IMR-90 (cell line): ENCODE measurements around the gene CTDP1. TPM values are rescaled to one million over a fixed set of nuclear protein-coding genes. Genes with fewer than 3 reads are reported as not detected.

Experiments
- ATAC-seq: fragments of 200-7000 bp; cut with Tn5 transposase; 2 replicates; pipeline ENCODE4 v1.9.1; 2020; ENCODE audit warnings: low read depth, mild to moderate bottlenecking, moderate library complexity
- BruUV-seq: library from RNA; stranded (reverse); fragments of 400-500 nt; replicated peaks from 2 replicates; lab custom pipeline; 2021; lab: Mats Ljungman, UMichigan
- CTCF ChIA-PET: fragments of 300-600 bp; formaldehyde crosslinking; extraction: SDS; loops from one replicate; lab custom pipeline; 2021; ENCODE audit warnings: antibody characterized with exemption; lab: Yijun Ruan, JAX
- POLR2A ChIA-PET: fragments of 300-600 bp; sonication (Branson Sonifier 250); formaldehyde crosslinking; loops from one replicate; lab custom pipeline; 2022; ENCODE audit warnings: antibody characterized with exemption; ENCODE audit not compliant: unreplicated experiment; lab: Charles Lee
- DNase-seq: peaks from one replicate; pipeline ENCODE4 v3.0.0; 2013
- H2AFZ ChIP-seq: replicated peaks from 2 replicates; pipeline ENCODE3; 2013; ENCODE audit warnings: low read length, mild to moderate bottlenecking; ENCODE audit not compliant: poor library complexity
- H2AK5ac ChIP-seq: 2 replicates; pipeline ENCODE4 v1.6.1; 2013; ENCODE audit warnings: low read depth, low read length, inconsistent platforms
- H2AK9ac ChIP-seq: replicated peaks from 2 replicates; pipeline ENCODE3; 2013; ENCODE audit warnings: mild to moderate bottlenecking, low read depth, low read length, moderate library complexity; ENCODE audit not compliant: poor library complexity
- H2BK120ac ChIP-seq: 2 replicates; pipeline ENCODE4 v1.6.1; 2013; ENCODE audit warnings: low read depth, low read length, inconsistent platforms
- H2BK15ac ChIP-seq: 3 replicates; pipeline ENCODE4 v1.6.1; 2013; ENCODE audit warnings: low read depth, low read length, inconsistent platforms
- H2BK20ac ChIP-seq: 2 replicates; pipeline ENCODE4 v1.6.1; 2013; ENCODE audit warnings: low read depth, mild to moderate bottlenecking, inconsistent platforms, low read length, moderate library complexity
- H2BK5ac ChIP-seq: 2 replicates; pipeline ENCODE4 v1.6.1; 2013; ENCODE audit warnings: mild to moderate bottlenecking, low read depth, low read length, inconsistent platforms; ENCODE audit not compliant: poor library complexity, severe bottlenecking
- H3K14ac ChIP-seq: replicated peaks from 2 replicates; pipeline ENCODE4 v1.6.1; 2013; ENCODE audit warnings: low read depth, low read length, inconsistent platforms
- H3K18ac ChIP-seq: 2 replicates; pipeline ENCODE4 v1.6.1; 2013; ENCODE audit warnings: low read depth, low read length, control low read depth
- H3K23ac ChIP-seq: 2 replicates; pipeline ENCODE4 v1.6.1; 2013; ENCODE audit warnings: low read depth, low read length, inconsistent platforms
- H3K27ac ChIP-seq: 2 replicates; pipeline ENCODE4 v1.5.1; 2013; ENCODE audit warnings: mild to moderate bottlenecking, control low read depth, low read length; ENCODE audit not compliant: insufficient read depth
- H3K27me3 ChIP-seq: 2 replicates; pipeline ENCODE4 v1.6.1; 2013; ENCODE audit warnings: low read length; ENCODE audit not compliant: control insufficient read depth, insufficient read depth
- H3K36me3 ChIP-seq: 2 replicates; pipeline ENCODE4 v1.6.1; 2013; ENCODE audit warnings: low read length, mixed read lengths; ENCODE audit not compliant: control insufficient read depth, insufficient read depth
- H3K4ac ChIP-seq: 2 replicates; pipeline ENCODE4 v1.6.1; 2013; ENCODE audit warnings: low read depth, low read length, inconsistent platforms
- H3K4me1 ChIP-seq: 2 replicates; pipeline ENCODE4 v1.6.1; 2013; ENCODE audit warnings: low read length, mixed read lengths; ENCODE audit not compliant: control insufficient read depth, insufficient read depth
- H3K4me2 ChIP-seq: 2 replicates; pipeline ENCODE4 v1.6.1; 2013; ENCODE audit warnings: low read depth, mild to moderate bottlenecking, control low read depth, low read length, moderate library complexity
- H3K4me3 ChIP-seq: 2 replicates; pipeline ENCODE4 v1.5.1; 2013; ENCODE audit warnings: low read depth, mild to moderate bottlenecking, control low read depth, low read length, moderate library complexity; ENCODE audit not compliant: insufficient read depth
- H3K56ac ChIP-seq: 2 replicates; pipeline ENCODE4 v1.6.1; 2013; ENCODE audit warnings: low read length, inconsistent platforms; ENCODE audit not compliant: insufficient read depth; ENCODE audit errors: extremely low read depth
- H3K79me1 ChIP-seq, 2 experiments: 2 replicates each; pipeline ENCODE4 v1.6.1; 2013; ENCODE audit warnings: low read length in 2 of 2, inconsistent platforms in 1 of 2, low read depth in 1 of 2
- H3K9ac ChIP-seq: 2 replicates; pipeline ENCODE4 v1.6.1; 2013; ENCODE audit warnings: low read depth, low read length, control low read depth
- H3K9me1 ChIP-seq: 2 replicates; pipeline ENCODE4 v1.6.1; 2013; ENCODE audit warnings: low read length, inconsistent platforms; ENCODE audit not compliant: insufficient read depth
- H3K9me3 ChIP-seq: 2 replicates; pipeline ENCODE4 v1.6.1; 2013; ENCODE audit warnings: low read length; ENCODE audit not compliant: control insufficient read depth, insufficient read depth
- H4K20me1 ChIP-seq: 2 replicates; pipeline ENCODE4 v1.6.1; 2013; ENCODE audit warnings: low read length, inconsistent platforms; ENCODE audit not compliant: insufficient read depth
- H4K5ac ChIP-seq: 2 replicates; pipeline ENCODE4 v1.6.1; 2013; ENCODE audit warnings: mild to moderate bottlenecking, low read depth, low read length, control low read depth
- H4K8ac ChIP-seq, 2 experiments: 2 replicates each; pipeline ENCODE4 v1.6.1; 2013; ENCODE audit warnings: low read depth in 2 of 2, low read length in 2 of 2, control low read depth in 1 of 2, inconsistent platforms in 1 of 2
- H4K91ac ChIP-seq: 2 replicates; pipeline ENCODE4 v1.6.1; 2013; ENCODE audit warnings: low read depth, low read length, inconsistent platforms; ENCODE audit not compliant: insufficient read depth
- MAFK ChIP-seq: IDR thresholded peaks from 2 replicates; pipeline ENCODE4 v1.6.1; 2012; ENCODE audit warnings: low read depth, low read length, improper control_type of control experiment
- RAD21 ChIP-seq: IDR thresholded peaks from 2 replicates; pipeline ENCODE4 v1.6.1; 2012; ENCODE audit warnings: low read length, improper control_type of control experiment
- RCOR1 ChIP-seq: IDR thresholded peaks from 2 replicates; pipeline ENCODE4 v1.6.1; 2012; ENCODE audit warnings: mild to moderate bottlenecking, low read length, improper control_type of control experiment; ENCODE audit not compliant: insufficient replicate concordance
- SMC3 ChIP-seq: fragments of 150-350 bp; IDR thresholded peaks from 2 replicates; pipeline ENCODE4 v1.6.1; 2016; ENCODE audit warnings: low read depth, mild to moderate bottlenecking, antibody characterized with exemption, low read length, moderate library complexity
- USF2 ChIP-seq: fragments of 150-350 bp; IDR thresholded peaks from 2 replicates; pipeline ENCODE4 v1.6.1; 2017; ENCODE audit warnings: mild to moderate bottlenecking, antibody characterized with exemption, low read length, low read depth
- WGBS, 2 experiments: methylation state at CpG; one replicate each; pipeline versions ENCODE4 v1.1.5 to v1.1.7; 2013; ENCODE audit warnings: missing lambda C conversion rate in 2 of 2; ENCODE audit not compliant: insufficient read length in 1 of 2; ENCODE audit errors: extremely low coverage in 2 of 2; 5-methylcytosine and 5-hydroxymethylcytosine counted together
- dilution Hi-C: fragments of 300-500 bp; cut with HindIII; formaldehyde crosslinking; loops from one replicate; pipeline ENCODE4 v1.14.3; 2018; ENCODE audit warnings: low sequenced_read_pairs; ENCODE audit not compliant: unreplicated experiment
- in situ Hi-C: fragments of 300-500 bp; cut with MboI; formaldehyde crosslinking; loops from 3 replicates; pipeline ENCODE4 v1.14.3; 2019; ENCODE audit warnings: low sequenced_read_pairs, inconsistent platforms, mixed read lengths
- intact Hi-C: fragments of 100-400 bp; cut with micrococcal nuclease; formaldehyde crosslinking; loops from 2 replicates; pipeline ENCODE4 v1.10.0; 2022
- polyA plus RNA-seq, 3 experiments: library from polyadenylated mRNA; depleted of rRNA; stranded (reverse); fragments of >200 nt; gene quantifications; 2 replicates each; pipeline ENCODE4 v1.2.3, GENCODE V29; 2012; ENCODE audit warnings: low replicate concordance in 1 of 3
- total RNA-seq: library from RNA; depleted of rRNA; stranded (reverse); fragments of >200 nt; gene quantifications from 2 replicates; pipeline ENCODE4 v1.2.3, GENCODE V29; 2012

CTDP1 gene
- total and polyA plus RNA-seq, 2 of the 4 experiments (the other 2 are of a cell fraction): 13.4 to 17.6 TPM

DNA sequence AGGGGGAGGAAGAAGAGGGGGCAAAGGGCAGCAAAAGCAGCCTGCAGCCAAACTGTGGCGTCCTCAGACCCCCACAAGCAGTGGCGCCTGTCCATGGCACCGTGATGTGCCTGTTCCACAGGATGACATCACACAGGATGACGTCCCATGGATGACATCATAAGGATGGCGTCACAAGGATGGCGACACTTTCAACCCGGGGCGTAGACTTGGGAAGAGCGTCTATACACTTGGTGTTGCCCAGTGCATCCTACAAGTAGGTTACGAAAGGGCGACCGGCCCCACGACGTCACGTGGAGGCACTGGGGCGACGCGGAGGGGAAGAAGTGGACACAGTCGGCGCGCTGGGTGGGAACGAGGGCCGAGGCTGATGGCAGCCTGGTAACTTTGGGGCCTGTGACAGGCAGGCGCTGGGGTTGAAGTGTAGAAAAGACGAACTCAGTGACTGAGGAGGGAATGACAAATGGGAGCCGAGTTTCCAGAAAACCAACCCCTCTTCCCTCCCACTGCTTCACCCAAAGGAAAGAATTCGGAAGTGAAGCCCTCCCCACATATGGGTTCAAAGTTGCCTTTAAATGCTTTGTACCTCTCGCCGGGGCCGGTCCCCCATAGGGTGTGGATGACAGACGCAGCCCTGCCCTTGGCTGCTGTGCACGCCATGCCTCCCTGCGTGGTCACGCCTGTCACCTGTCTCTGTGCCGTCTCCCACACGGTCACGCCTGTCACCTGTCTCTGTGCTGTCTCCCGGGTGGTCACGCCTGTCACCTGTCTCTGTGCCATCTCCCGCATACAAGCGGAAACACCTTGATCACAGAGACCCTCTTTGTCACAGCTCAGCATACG lies 104.7 kb downstream of the CTDP1 start (continued):
- TF ChIP-seq MAFK: no peak

GRCh38 chr18:79784965-79785770 lies 105.6 kb downstream of the CTDP1 start:
- Histone ChIP-seq H4K91ac (no peak overlapping the region), H3K27ac (no peak overlapping the region), H3K9ac (no peak overlapping the region), H2BK120ac (no peak overlapping the region), H2AK9ac (no peak overlapping the region), H3K4me1 (peaks cover 6% of the 10 kb centered on the region; the same call in 1 of the 2 replicates), H3K79me1 (no peaks in the 10 kb centered on the region), H4K5ac (no peak overlapping the region), H3K9me1 (peaks cover 5% of the 10 kb centered on the region), H3K14ac (no peak overlapping the region), H3K4me3 (no peak overlapping the region), H2BK15ac (no peak overlapping the region), H4K8ac (no peak overlapping the region), H3K4ac (no peak overlapping the region), H2AFZ (no peak overlapping the region), H3K4me2 (no peak overlapping the region), H3K23ac (no peak overlapping the region), H3K27me3 (peaks cover 28% of the 10 kb centered on the region), H2AK5ac (no peak overlapping the region), H4K20me1 (no peaks in the 10 kb centered on the region), H3K9me3 (no peaks in the 10 kb centered on the region; the same call in 1 of the 2 replicates), H3K36me3 (no peaks in the 10 kb centered on the region), H2BK5ac (no peak overlapping the region), H3K56ac (no peak overlapping the region), H3K18ac (no peak overlapping the region), H2BK20ac (no peak overlapping the region)
- no TSS peak for BruUV-seq
- ATAC-seq: peak; percentile 58
- intact Hi-C loops: no loop called here
- ChIA-PET POLR2A (no interaction called here), CTCF (no interaction called here)
- dilution Hi-C loops: no loop called here
- WGBS, 2 experiments: 56% methylated on average over 23 of the region's 32 CpGs; no CpG with 5 or more reads in 1 of the 2 experiments
- DNase-seq: peak; percentile 32
- TF ChIP-seq RCOR1: no peak
- TF ChIP-seq RAD21: no peak
- no peak for TF ChIP-seq SMC3
- no peak for TF ChIP-seq USF2
- in situ Hi-C loops: no loop called here
